SH-SY5Y (cell line): Measurements from ENCODE around the gene UACA.

Experiments
- GATA2 ChIP-seq: IDR thresholded peaks from 2 replicates; pipeline ENCODE4 v1.6.1; 2011; ENCODE audit warnings: mild to moderate bottlenecking, low read depth, low read length
- GATA3 ChIP-seq: IDR thresholded peaks from 2 replicates; pipeline ENCODE4 v1.6.1; 2011; ENCODE audit warnings: low read depth, mild to moderate bottlenecking, low read length, moderate library complexity

GRCh38 chr15:70763950-70764730 lies 782 bp upstream of the UACA start:
- TF ChIP-seq GATA3 (no peak), GATA2 (no peak)
